GM19328 (cell line): ENCODE results near the gene CCDC7.
"Not testable (repeated sequence)": the region's sequence is repeated elsewhere in the genome, so short reads cannot be mapped to it uniquely, and the experiment has no call there.

Experiments
- ATAC-seq: cut with Tn5 transposase; IDR thresholded peaks from one replicate; pipeline ENCODE4 v1.9.1; 2021; ENCODE audit warnings: mild to moderate bottlenecking, moderate library complexity; ENCODE audit not compliant: unreplicated experiment

The CCDC7 gene

GRCh38 chr10:32687546-32687945 lies 241.6 kb downstream of the CCDC7 start:
- ATAC-seq = no peak

GRCh38 chr10:32692174-32692573 lies 246.2 kb downstream of the CCDC7 start:
- ATAC-seq = no peak

- ATAC-seq = no peak
Measured at GRCh38 chr10:32693441-32693979, 247.6 kb downstream of the CCDC7 start.

- not testable (repeated sequence) for ATAC-seq
Measured at GRCh38 chr10:32699683-32700082, 253.7 kb downstream of the CCDC7 start.

GRCh38 chr10:32713560-32713959 lies 267.6 kb downstream of the CCDC7 start:
- ATAC-seq = no peak

GRCh38 chr10:32731527-32731926 lies 285.6 kb downstream of the CCDC7 start:
- ATAC-seq = no peak

GRCh38 chr10:32738958-32739357 lies 293.0 kb downstream of the CCDC7 start:
- ATAC-seq = no peak

- ATAC-seq = no peak
Measured at GRCh38 chr10:32744321-32744720, 298.4 kb downstream of the CCDC7 start.

GRCh38 chr10:32746869-32747268 lies 300.9 kb downstream of the CCDC7 start:
- ATAC-seq = no peak

GRCh38 chr10:32751582-32751981 lies 305.6 kb downstream of the CCDC7 start:
- no peak for ATAC-seq

- not testable (repeated sequence) for ATAC-seq
Measured at GRCh38 chr10:32754900-32755299, 309.0 kb downstream of the CCDC7 start.

GRCh38 chr10:32771217-32771616 lies 325.3 kb downstream of the CCDC7 start:
- ATAC-seq = no peak

GRCh38 chr10:32773105-32773504 lies 327.2 kb downstream of the CCDC7 start:
- no peak for ATAC-seq

GRCh38 chr10:32786968-32787367 lies 341.0 kb downstream of the CCDC7 start:
- no peak for ATAC-seq

GRCh38 chr10:32787690-32788284 lies 341.8 kb downstream of the CCDC7 start:
- no peak for ATAC-seq

- no peak for ATAC-seq
Measured at GRCh38 chr10:32788359-32788758, 342.4 kb downstream of the CCDC7 start.

GRCh38 chr10:32790483-32790882 lies 344.5 kb downstream of the CCDC7 start:
- no peak for ATAC-seq

GRCh38 chr10:32793033-32793432 lies 347.1 kb downstream of the CCDC7 start:
- ATAC-seq = no peak

- no peak for ATAC-seq
Measured at GRCh38 chr10:32795598-32796183, 349.8 kb downstream of the CCDC7 start.

- not testable (repeated sequence) for ATAC-seq
Measured at GRCh38 chr10:32797393-32797792, 351.5 kb downstream of the CCDC7 start.

GRCh38 chr10:32846974-32847373 lies 401.0 kb downstream of the CCDC7 start:
- ATAC-seq = no peak

GRCh38 chr10:32851301-32851700 lies 405.4 kb downstream of the CCDC7 start:
- ATAC-seq = no peak

GRCh38 chr10:32854435-32854834 lies 408.5 kb downstream of the CCDC7 start:
- no peak for ATAC-seq
